Head of caudate nucleus (tissue), 42 donors: ENCODE measurements around the gene TRIM26.
A peak's percentile ranks its signal among the peaks of the same experiment; 100 is the strongest.

Experiments used
- DNase-seq, 42 donors: peaks; one replicate each; pipeline versions ENCODE4 v3.0.0 to v3.0.0-alpha.2; 2020 to 2021; ENCODE audit warnings: mixed read lengths in 7 of 42
- intact Hi-C: fragments of 100-400 bp; cut with DNase I; formaldehyde crosslinking; loops from one replicate; pipeline ENCODE4 v1.15.0; 2022

The TRIM26 gene

GRCh38 chr6:30213667-30213956 lies 406 bp upstream of the TRIM26 start:
- intact Hi-C loops = no loop called here
- peak in 1 of 42 donors; percentile 22 for DNase-seq

GRCh38 chr6:30211899-30212298 lies 1.3 kb downstream of the TRIM26 start:
- DNase-seq = no peak
- intact Hi-C loops = no loop called here

- DNase-seq = no peak
- intact Hi-C loops = no loop called here
Observed at GRCh38 chr6:30211306-30211705, 1.9 kb downstream of the TRIM26 start.

- DNase-seq = no peak
Observed at GRCh38 chr6:30207619-30208295, 5.4 kb downstream of the TRIM26 start.

GRCh38 chr6:30206799-30207618 lies 6.2 kb downstream of the TRIM26 start:
- intact Hi-C loops = no loop called here
- no peak for DNase-seq

More at GRCh38 chr6:30207619-30208295, 5.4 kb downstream of the TRIM26 start:
- intact Hi-C loops = no loop called here

GRCh38 chr6:30206152-30206551 lies 7.1 kb downstream of the TRIM26 start:
- DNase-seq = no peak
- intact Hi-C loops = no loop called here

- DNase-seq = peak in 1 of 42 donors; percentile 21
- intact Hi-C loops = no loop called here
Observed at GRCh38 chr6:30204116-30204515, 9.1 kb downstream of the TRIM26 start.

GRCh38 chr6:30202366-30202765 lies 10.8 kb downstream of the TRIM26 start:
- intact Hi-C loops = no loop called here
- DNase-seq = no peak

GRCh38 chr6:30200551-30201281 lies 12.5 kb downstream of the TRIM26 start:
- intact Hi-C loops = no loop called here
- no peak for DNase-seq

GRCh38 chr6:30198166-30199084 lies 14.8 kb downstream of the TRIM26 start:
- DNase-seq = peak in 39 of 42 donors; percentile 19 to 84 (median 57)
- intact Hi-C loops = no loop called here

GRCh38 chr6:30196376-30196775 lies 16.8 kb downstream of the TRIM26 start:
- DNase-seq = peak in 1 of 42 donors; percentile 18
- intact Hi-C loops = no loop called here

- intact Hi-C loops = no loop called here
- DNase-seq = no peak
Observed at GRCh38 chr6:30195951-30196350, 17.3 kb downstream of the TRIM26 start.

- intact Hi-C loops = no loop called here
- no peak for DNase-seq
Observed at GRCh38 chr6:30194797-30195690, 18.2 kb downstream of the TRIM26 start.

GRCh38 chr6:30192076-30192475 lies 21.1 kb downstream of the TRIM26 start:
- intact Hi-C loops = no loop called here
- DNase-seq = peak; percentile 19 to 91 (median 68)

GRCh38 chr6:30188541-30188940 lies 24.7 kb downstream of the TRIM26 start:
- intact Hi-C loops = no loop called here

GRCh38 chr6:30185846-30186484 lies 27.2 kb downstream of the TRIM26 start:
- no peak for DNase-seq
- intact Hi-C loops = no loop called here

More at GRCh38 chr6:30188541-30188940, 24.7 kb downstream of the TRIM26 start:
- DNase-seq = no peak

- intact Hi-C loops = no loop called here
- DNase-seq = no peak
Observed at GRCh38 chr6:30184417-30185031, 28.7 kb downstream of the TRIM26 start.
